HG03378 (cell line): ENCODE results near the gene SEMA6A.

Source experiments
- ATAC-seq: cut with Tn5 transposase; IDR thresholded peaks from one replicate; pipeline ENCODE4 v1.9.1; 2021; ENCODE audit warnings: mild to moderate bottlenecking, moderate library complexity; ENCODE audit not compliant: unreplicated experiment

Gene SEMA6A

DNA sequence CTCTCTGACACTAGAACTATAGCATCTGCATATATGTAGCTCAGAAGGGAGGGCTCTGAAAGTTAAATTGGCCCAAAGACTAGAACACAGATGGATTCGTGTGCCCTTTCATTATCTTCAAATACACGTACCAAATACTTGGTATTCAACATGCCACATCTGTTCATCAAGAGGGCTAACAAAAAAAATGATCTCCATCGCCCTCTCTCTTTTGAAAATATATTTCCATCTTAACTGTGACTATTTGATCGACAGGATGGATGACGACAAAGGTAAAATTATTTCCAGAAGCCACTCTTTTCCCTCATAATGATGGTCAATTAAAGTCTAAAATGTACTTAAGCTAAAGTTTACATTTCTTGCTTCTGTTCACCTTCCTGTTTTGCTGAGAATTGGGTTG, 77.0 kb downstream of the SEMA6A start:
- ATAC-seq: no peak

DNA sequence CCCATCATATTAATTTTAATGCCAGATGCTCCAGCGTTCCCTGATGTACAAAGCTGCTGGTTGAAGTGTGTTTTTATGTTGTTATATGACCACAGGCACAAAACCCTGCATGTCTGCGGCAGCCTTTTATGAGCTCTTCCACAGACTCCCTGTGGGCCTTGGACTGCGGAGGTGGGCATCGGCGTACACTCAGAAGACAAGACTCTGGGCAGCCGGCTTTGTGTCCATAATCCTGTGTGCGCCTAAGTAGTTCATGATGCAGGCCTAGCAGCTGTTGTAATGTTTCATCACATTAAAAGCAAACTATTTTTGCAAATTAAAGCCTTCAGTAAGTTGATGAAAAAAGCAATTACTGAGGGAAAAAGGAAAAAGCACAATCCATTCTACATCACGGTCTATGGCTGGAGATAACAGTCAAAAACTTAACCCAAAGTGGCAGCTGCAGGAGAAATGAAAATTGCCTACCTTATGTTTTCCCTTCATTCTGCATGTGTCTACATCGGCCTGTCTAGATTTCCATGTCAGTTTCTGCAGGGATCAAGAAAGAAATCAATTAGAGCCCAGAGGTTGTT, 78.8 kb downstream of the SEMA6A start:
- ATAC-seq: no peak

DNA sequence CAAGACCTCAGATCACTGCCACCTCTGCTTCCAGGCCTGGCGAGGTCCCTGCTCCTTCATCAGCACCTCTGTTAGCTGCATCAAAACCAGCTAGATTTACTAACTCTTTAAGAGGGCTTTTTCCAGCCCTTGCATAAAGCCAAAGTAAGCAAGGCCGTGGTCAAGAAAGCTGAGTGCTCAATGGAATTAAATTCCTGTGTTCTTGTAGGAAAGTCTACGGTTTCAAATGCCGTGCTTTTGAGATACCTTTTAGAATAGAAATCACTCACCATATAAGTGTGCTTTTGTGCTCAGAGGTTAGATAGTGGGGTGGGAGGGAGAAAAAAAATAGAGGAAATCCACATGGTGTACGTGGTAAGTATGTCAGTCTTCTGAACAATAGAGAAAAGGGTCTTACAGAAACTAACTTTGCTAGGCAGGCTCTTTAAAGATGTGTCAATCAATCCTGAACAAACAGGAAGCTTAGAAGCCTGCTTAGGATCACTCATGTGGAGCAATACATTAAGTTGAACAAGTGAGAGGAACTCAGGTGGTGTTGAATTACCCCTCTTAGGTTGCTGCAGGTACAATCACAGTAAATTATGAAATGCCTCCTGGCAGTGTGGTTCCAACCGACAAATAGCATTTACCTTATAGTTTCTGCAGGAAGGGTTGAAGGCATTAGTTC, 79.7 kb downstream of the SEMA6A start:
- no peak for ATAC-seq

DNA sequence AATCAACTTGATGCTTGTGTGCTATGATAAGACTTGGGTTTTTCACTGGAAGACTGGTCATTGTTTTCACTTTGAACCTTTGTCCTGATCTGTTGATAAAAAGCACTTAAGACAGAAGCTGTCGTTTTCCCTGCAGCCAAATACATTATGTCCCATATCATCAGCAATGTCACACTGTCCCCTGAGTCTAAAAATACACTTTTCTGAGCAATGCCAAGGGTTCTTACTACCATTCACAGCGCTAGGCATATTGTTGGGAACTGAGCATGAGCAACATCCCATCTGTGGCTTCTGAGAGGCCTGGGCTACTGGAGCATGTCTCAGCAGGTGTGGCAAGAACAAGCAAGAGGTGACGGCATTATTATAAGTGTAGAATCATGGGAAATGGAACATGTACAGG, 81.8 kb downstream of the SEMA6A start:
- no peak for ATAC-seq

DNA sequence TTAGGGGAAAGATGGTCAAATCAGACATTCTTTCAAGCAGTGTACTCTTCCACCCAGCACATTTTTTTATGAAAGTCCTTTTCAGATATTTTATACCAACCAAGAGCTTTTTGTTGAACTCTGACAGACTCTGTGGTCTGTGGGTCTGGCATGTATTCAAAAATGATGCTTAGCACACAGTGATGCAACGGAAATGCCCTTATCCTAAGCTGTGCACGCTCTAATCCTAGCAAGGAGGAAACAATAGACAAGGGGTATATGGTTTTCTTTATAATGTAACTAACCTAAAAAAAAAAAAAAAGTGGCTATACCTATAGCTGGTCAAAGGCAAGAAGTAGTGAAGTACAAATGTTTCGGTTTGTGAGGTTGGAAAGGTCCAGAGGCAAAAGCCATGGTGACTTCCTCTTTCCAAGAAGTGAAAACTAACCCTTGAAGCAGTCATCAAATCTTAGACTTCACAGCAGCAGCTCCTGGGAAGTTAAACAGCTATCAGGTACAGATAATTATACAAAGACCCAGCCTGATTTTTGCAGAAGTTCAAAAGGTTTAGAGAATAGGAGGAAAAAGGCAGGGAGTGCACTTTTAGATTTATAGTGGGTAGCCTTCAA, 82.5 kb downstream of the SEMA6A start:
- ATAC-seq: peak; percentile 75

DNA sequence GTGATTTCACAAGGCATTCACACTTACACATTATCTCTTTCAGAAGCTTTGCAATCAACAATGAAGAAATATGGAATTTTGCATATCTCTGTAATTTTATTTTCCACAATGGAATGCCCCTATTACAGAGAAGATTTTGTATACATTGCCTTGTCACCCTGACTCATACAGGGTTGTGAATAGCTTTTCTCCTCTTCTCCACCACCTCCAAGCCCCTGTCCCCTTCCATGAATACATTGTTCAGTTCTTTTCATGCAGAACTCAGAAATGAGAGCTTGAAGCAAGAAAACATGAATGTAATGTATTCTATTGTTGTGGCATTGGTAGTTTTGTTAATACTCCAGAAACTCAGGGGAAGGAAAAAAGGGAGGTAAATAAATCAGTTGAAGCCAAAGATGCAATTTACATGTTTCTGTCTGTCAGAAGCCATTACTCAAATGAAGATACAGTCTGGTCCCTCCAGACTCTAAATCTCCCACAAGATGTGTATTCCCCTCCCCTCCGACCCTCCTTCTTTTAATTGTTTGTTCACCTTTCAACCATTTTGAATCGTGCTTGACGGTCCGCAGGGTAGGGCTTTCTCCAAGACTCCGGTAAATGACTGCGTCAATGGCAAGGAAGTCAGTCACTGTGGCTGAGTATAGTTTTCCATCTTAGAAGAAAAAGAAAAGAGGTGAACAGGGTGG, 86.1 kb downstream of the SEMA6A start:
- ATAC-seq: no peak

DNA sequence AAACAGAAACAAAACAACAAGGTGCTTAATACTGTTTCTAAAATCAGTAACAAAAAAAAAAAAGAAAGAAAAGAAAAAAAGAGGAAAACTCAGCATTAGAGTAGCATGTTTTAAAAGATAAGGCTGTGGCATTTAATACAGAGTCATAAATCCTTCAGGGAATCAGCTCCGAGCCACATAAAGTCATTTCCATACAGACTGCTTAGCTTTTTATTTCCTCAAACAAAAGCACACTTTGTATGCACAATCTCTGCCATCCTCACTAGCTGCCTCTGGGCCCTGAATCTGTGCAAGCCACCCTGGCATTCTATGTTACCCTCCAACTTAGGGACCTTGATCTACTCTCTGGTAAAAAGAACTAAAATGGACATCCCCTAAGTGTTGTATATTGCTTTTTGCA, 87.6 kb downstream of the SEMA6A start:
- ATAC-seq: no peak

DNA sequence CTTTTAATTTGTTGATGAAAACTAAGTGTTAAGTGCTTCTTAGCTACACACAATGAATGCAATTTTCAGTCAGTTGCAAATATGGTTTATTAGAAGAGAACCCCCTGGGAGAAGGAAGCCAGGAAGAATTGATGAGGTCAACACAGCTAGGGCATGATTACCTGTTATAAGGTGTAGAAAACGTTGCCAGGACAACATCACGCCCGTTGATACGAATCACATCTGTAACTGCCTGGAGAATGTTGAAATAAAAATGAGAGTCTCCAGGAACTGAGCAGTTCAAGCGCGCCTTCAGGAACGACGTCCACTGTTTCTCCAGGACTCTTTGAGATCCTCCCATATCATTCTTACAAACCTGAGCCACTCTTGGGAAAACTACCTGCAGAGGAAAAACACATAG, 88.0 kb downstream of the SEMA6A start:
- ATAC-seq: no peak

DNA sequence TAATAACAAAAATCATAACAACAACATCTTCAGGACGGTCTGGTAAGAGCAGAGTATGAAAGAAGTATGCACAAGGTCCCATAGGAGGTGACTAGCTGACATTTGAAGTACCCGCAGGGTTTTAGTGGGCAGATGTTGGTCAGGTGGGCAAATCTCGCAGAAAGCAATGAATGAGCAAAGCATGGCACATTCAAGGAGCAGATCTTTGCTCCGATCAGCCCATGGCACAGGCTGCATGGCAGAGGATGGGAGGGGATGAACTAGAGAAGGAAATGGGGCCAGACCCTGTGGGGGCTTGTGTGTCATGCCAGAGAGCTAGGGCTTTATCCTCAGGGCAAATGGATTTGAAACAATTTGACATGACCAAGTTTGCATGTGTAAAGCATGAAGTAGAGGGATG, 90.0 kb downstream of the SEMA6A start:
- ATAC-seq: no peak

DNA sequence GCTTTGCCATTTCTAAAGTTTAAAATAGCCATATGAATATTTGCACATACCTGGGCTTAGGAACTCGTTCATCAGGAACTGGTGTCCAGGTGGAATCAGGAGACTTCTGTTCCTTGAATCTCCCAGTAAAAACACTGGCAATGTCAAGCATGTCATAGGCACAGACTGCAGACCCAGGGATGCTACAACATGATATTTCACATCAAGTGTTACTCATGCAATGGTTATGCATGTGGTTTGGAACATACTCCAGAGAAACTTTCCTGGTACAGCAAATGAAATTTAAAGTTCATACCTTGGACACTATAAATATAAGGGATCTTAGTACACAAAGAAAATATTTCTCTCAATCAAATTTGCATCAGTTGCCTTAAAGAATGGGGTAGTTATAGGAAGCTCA, 92.2 kb downstream of the SEMA6A start:
- ATAC-seq: no peak

DNA sequence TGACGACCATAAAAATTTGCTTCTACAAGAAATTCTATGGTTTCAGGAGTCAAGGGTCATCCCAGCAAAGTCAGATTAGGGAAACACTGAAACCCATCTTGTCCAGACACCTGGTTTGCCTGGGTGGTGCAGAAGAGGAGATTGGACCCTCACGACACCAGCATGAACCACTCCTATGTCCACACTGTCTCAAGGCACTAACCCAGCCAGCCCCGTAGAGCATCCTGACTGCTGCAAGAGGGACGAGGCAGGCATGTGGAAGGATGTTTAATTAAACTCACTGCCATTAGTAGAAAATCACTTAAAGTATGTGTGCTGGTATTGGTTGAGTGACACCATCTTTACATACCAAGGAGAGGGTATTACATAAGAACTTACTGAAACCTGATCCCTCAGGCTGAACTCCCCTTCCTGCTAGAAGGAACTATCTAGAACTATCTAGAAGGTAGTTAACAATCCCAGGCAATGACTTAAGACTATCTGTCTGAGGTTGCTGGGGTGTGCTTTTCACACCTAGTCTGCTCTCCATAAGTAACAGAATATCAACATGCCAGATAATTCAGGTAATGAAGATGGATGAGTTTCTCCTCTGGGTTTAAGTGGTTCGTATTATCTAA, 93.6 kb downstream of the SEMA6A start:
- no peak for ATAC-seq

DNA sequence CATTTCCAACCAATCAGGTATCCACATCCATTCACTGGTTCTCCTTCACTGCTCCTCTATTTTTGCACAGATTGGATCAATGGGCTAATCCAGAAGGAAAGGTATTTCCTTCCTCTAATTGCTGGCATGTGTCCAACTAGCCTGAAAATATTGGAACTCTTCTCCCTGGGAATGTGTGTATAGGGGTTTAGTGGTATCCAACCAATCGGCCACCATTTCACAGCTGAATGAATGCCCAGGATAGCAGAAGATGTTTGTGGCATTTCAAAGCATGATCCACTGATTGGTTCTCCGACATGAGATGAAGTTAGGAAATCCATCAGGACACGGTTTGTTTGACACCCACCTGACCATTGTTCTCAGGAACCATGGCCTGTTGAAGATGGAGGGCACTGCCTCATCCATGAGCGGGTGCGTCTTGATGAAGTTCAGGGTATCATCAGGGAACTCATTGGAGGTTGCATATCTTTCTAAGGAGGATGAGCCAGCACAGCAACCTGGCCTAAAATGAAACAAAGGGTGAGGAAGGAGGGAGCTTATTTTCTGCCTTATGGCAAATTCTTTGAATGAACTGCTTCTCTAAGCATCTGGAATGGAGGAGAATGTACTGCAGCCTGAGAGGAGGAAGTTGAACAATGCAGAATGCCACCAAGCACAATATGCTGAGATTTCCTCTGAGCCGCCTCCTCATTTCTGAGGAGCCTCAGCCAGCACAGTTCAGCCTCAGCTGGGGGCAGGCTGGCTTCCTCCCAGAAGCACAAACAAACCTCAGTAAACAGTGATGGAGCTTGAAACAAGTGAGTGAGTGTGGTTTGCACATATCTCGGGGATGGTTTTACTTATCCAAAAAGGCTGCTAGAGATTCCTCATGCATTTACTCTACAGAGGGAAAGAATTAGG, 94.6 kb downstream of the SEMA6A start:
- ATAC-seq: no peak

DNA sequence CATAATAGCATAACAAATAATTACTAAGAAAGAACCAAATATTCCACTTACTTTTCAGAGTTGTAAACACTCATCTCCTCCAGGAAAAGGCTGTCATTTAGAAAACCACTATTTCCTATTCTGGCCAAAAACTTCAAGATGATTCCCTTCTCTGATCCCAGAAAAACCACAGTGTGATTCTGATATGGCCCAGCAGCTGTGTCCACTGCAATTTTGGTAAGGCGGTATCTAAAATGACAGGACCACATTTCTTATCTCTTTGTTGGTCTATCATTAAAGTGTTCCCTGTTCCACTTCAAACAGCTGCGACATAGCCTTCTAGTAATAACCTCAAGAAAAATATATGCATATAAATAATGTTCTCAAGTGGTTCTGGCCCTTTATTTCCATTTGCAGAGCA, 96.1 kb downstream of the SEMA6A start:
- ATAC-seq: no peak

DNA sequence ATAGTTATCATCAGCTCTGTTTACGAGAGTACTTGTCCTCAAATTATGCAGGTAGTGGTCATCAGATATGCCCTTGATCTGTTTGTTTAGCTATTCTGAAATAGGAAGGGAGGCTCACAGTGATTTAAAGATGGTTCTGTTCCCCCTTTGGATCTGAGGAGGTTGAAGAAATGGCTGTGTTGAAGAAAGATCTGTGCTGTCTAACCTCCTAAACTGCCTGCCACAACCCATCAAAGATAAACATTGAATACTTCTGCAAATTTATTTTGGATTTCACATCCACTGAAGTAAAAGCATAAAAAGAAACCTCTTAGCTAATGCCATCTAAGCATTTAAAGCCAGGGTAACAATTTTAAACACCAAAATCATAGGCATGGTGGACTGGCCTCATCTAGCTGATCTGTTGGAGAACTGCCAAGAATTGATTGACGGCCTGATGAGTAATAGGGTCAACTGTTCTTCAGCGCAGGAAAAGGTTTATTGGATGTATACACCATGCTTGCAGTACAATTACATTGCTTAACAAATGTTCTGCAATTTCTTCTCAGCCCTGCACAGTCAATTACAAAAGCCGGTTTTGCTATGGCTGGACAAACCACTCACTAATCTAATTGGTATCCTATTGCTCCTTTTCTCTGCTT, 97.6 kb downstream of the SEMA6A start:
- no peak for ATAC-seq

DNA sequence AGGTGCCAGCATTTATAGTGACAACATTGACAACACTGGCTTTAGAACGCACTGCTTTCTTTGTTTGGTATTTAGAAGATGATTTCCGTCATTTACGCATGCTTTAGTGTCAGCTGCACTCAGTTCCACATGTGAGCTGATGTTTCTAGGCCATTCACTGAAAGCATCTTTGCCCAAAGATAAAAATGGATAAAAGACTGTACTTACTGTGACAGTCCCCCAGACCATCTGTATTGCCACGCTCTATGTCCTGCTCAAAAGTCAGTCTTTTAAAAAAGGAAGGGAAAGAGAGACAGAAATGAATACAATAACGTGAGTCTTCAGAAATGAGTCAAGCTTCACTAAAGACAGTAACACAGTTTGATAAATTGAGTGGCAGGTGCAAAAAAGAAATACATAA, 99.3 kb downstream of the SEMA6A start:
- ATAC-seq: peak; percentile 75

DNA sequence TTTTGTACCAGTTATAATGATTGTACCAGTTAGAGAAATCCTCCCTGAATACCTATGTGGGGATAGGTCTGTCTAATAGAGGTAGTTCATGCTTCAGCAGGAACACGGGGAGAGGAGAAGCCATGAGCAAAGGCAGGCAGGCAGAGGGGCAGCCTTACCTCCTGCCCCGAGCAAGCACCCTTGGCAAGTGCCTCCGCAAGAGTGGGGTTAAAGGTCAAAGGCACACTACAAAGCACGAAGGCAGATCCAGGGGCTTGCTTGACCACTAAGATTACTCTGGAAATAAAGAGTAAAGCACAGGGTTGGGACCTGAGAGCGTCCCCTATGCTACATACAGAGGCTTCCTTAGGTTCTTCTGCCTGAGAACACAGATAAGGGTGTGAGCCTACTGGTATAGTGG, 100.9 kb downstream of the SEMA6A start:
- ATAC-seq: no peak

DNA sequence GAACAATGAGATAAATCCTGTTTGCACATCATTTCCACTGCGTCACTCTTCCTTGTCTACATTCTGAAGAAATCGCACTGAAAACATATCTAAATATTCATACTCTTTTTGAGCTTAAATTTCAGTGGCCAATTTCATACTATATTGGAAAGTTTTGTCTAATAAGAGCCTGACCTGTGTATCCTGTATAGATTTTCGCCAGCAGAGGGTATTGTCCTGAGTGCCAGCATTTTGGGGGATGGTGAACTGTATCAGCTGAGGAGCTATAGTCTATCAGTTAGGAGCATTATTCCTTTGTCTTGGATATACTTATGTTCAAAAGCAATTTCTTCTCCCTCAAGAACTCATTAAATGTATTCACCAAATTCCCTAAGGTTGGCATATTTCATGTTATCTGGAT, 102.3 kb downstream of the SEMA6A start:
- ATAC-seq: no peak

DNA sequence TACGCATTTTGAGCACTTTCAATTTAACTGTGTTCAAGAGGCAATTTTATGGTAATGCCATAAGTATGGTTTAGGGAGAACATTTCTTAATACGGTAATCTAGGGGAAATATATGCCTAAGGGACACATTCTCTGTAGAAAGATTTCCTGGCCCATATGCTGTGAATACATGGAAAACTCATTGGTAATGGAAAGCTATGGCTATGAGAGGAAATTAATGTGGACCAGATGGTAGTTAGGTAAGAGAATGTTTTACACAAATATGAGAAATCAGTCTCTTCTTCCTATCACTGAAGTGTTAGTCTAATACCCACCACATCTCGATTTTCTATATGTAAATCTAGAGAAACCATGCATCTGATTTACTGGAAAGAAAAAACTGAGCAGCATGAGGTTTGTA, 105.0 kb downstream of the SEMA6A start:
- ATAC-seq: no peak

DNA sequence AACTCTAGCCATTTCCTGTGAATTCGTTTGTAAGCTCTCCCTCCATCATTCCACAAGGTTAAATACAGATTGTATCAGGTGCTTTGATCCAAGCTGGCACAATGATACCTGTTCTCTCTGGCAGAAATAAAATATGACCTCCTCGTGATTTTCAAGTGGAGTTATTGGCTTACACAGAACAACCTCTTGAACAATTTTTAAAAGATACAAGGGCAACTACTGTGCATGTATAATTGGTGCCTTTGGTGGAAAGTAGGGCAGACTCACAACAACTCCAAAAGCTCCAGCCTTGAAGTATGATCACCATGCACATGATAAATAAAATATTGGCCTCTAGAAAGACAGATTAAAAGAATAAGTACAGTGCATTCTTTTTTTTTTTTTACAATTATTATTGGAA, 106.0 kb downstream of the SEMA6A start:
- no peak for ATAC-seq

DNA sequence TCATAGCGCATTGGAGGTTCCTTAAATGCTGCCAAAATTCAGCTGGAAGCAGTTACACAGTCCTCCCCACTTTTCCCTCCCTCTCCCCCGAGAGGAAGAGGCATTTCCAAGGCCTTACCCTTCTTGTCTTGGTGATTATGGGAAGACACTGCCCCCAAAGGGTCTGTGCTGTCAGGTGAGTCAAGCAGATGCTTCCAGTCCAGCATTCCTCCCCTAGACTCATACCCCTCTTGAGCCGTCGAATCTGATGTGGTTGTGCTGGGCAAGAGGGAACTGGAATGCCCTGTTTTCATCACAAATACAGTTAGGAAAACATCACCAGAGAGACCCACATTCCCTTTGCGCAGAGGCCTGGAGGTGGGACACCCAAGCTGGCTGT, 107.2 kb downstream of the SEMA6A start:
- ATAC-seq: no peak
